Activated CD4-positive, alpha-beta T cell treated with anti-CD3 and anti-CD28 coated beads, Interleukin-2, amount 50 U/mL, for 4 hours (primary cell): Measurements from ENCODE around the gene CPXM2.

ENCODE experiments used
- DNase-seq, 2 experiments: peaks; one replicate each; pipeline ENCODE4 v3.0.0-alpha.2; 2020

CPXM2 gene

DNA sequence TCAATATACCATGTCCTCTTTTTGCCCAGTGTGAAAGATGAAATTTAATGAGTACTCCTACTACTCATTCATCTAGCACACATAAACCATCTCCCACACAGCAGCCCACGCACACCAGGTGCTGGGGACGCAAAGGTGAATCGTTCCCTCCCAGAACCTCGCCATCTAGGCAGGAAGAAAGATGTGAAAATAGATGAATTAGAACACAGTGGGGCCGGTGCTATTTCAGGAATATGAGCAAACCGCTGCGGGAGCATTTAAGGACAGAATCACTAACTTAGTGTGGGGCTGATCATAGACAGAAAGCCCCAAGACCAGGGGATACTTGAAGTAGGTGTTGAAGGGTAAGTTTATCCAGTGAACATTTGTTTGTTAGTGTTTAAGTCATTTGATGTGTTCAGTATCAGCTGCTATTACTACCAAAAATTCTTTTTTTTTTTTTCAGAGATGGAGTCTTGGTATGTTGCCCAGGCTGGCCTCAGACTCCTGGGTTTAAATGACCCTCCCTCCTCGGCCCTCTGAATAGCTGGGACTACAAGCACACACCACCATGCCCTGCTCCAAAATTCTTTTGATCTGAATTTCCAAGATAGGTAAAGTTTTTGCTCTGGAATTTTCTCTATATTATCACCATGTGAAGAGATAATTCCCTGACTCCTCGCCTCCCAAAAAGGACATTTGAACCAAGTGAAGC is 48.8 kb downstream of the CPXM2 start:
- no peak for DNase-seq

DNA sequence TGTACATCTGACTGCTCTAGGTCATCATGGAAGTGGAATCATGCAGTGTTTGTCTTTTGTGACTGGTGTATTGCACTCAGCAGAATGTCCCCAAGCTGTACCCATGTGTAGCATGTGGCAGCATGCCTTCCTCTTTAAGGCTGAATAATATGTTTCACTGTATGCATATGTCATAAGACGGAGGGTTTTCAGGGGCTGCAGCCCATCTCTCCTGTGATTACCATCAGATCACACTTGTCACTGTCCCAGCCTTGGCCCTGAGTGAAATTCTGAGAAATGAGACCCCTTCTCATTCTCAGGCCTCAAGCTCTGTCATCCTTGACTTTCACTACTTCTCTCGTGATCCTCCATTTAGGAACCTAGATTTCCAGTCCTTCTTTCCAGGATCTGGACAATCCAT is 50.0 kb downstream of the CPXM2 start:
- no peak for DNase-seq

DNA sequence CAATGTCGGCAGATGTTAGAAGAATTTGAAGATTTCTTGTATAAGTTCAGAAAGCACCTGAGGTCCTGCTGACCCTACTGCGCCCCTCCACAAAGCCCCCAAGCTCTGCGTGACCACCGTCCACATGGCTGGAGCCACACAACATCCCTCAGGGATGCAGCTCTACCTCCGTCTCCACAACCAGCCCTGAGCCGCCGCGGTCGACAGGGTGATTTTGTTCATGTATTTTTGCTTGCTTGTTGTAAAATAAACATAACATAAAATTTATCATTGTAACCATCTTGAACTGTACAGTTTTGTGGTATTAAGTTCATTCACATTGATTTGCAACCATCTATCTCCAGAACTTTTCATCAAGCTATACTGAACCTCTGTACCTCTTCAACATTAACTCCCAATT is 50.5 kb downstream of the CPXM2 start:
- DNase-seq: no peak

DNA sequence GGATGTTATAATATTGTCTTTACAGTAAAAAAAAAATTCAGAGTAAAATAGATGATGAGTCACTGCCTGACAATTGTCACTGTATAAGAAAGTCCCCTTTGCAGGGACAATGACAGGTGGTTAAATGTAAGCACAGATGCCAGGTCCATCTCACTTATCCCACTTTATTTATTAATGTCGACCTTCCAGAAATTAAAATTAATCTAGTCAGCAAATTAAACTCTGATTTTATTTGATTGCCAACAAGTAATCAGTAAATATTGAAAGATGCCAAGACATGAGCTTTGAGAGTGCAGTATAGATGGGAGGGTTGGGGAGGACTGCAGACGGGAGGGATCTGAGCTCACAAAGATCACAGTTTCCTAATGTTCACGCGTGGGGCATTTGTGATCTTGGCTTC is 50.9 kb downstream of the CPXM2 start:
- no peak for DNase-seq

DNA sequence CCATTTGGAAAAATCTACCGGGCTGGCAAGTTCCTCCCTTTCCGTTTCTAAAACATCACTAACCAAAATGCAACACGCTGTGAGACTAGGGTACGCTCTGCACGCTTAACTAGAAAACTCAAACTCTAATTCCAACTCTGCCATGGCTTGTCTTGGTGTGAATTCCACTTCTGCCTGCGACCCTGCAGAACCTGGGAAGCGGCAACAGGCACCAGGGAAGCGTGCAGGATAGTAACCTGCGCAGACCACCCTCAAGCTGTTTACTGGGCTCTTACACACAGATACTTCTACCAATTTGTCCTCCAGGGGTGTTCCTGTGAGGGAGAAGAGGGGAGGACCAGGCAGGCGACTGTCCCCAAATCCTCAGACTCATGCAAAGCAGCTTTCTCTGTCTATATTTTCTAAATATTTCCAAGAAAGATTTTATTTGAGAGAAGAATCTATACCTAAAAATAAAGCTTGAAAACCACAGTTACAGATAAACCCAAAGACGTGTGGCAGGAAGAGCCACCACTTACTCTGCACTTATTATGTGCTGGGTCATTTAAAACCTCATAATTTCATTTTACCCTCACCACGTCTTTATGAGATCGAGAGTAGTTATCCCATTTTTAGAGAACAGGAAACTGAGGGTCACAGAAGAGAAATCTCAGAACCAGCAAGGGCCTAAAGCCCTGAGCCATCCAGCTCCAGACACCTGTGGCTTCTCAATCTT is 52.9 kb downstream of the CPXM2 start:
- DNase-seq: no peak

DNA sequence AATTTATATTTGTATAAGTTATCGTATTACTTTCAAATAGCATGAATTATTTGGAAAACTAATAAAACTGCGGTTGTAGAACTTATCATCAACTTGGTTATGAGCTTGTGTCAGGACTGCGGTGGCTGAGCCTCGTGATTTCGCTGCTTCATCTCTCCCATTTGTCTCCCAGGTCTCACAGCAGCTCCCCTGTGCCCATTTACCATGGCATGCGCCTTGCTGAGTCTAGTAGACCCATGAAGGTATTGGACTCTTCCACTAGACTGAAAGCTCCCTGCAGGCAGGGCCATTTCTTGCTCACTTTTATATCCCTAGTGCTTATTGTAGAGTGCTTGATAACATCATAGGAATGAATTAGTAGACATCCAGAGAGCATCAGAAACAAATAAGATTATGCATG is 53.9 kb downstream of the CPXM2 start:
- no peak for DNase-seq

DNA sequence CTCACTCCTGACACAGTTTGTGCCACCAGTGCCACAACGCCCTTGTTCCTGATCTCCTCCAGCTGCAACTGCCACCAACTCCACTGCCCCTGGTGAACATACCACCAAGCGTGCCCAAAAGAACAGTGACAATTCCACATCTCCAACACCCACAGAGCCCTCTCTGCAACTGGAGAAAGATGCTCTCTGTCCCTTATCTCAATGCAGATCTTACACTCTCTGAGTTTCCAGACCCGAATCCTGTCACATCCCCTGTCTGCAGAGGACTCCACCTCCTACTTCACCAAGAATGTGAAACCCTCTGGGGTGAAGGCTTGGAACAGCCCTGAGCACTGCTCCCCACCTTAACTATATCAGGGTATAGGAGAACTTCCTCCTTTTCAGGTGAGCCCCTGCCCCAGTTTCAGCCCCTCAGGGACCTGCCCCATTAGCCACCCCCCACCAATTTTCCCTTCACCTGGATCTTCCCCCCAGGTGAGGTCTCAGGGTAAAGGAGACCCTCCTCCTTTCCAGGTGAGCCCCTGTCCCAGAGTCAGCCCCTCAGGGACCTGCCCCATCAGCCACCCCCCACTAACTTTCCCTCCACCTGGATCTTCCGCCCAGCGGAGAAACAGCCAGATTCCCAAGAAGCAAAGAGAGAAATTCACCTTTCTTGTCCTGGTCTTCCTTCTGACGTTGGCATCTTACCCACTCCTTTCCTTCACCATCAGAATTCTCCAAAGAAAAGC is 55.0 kb downstream of the CPXM2 start:
- no peak for DNase-seq

DNA sequence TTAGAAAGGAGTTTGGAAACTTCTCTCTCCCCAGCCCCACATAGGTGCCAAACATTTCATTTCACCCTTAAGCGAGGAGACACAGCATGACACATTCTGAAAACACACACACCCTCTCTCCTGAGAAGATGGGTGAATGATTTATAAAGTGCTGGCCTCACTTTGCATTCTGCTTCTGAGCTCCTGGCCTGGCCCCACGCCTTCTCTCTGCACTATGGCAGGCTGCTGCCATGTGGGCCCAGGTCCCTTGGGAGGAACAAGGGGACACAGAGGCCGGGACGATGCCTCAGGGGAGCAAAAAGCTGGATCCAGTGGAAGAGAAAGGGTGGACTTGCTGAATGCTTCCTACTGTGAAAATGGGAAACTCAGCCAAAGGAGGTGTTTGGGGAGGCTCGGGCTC is 56.0 kb downstream of the CPXM2 start:
- no peak for DNase-seq

DNA sequence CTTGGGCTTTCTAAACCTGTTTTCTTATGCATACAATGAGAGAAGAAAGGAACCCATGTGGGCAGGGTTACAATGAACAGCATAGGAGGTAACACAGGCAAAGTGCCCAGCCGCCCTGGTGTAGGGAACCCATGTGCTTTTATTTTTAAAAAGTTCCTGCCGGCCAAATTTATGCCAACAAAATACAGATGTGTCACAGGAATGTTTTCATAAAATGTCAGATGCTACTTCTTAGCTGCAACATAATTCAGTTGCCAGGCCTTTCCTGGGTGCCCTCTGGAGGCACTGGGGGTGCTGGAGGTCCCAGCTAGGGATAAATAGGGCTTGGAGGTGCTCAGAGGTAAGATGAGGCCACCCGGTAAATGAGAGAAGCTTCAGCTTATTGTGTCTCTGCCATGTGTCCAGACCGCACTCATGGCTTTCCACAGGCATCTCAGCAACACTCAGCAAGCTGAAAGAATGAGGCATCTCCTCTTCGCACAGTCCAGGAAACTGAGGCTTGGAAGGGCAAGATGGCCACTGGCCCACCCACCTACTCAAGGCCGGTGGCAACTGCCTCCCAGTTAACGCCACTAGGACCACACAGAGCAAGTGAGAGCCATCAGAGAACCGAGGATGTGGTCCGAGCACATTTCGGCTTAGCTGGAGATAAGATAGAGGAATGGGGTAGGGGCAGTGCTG is 58.3 kb downstream of the CPXM2 start:
- DNase-seq: no peak

DNA sequence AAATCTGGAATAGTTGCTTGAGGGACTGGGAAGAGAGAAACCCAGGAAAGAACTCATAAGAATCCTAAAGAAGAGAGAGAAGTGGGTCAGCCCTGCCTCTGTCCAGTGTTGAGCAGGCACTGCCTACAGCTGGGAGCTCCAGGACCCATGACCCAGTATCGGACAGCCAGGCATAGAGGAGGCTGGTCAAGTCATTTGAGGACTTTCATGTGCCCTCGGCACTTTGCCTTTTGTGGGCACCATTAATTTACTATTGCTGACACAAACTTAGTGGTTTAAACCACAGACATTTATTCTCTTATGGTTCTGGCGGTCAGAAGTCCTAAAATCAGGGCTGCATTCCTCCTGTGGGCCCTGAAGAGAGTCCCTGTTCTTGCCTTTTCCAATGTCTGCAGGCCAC is 60.3 kb downstream of the CPXM2 start:
- no peak for DNase-seq

DNA sequence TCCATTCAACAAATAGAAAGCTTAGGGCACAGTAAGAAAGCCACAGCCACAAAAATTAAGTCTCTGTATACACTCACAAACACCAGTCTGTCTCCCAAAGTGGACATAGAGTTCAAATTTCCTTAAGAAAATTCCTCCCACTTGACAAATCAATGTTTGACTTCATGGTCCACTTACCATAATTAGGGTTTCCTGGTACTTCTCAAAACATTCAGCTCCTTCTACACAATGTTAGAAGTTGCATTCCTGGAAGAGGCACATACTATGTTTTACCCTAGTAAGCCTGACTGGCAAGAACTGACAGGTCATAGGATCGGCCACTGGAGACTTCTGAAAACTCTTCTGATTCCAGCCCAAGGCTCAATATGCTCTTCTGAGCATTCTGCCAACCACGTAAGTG is 70.5 kb downstream of the CPXM2 start:
- no peak for DNase-seq

DNA sequence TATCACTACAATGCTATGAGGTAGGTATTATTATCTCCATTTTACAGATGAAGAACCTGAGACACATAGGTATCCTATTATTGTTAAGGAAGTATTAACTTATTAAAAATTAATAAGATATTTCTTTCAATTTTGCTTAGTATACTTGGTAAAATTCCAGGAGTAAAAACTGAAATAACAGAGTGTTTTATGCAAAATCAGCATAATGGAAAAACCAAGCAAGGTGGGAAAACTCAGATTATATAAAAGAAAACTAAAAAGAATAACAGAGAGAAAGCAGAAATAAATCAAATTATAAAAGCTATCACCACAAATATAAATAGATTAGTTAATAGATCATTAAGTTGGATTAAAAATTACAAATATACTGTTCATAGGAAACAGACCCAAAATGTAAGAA is 82.0 kb downstream of the CPXM2 start:
- no peak for DNase-seq

DNA sequence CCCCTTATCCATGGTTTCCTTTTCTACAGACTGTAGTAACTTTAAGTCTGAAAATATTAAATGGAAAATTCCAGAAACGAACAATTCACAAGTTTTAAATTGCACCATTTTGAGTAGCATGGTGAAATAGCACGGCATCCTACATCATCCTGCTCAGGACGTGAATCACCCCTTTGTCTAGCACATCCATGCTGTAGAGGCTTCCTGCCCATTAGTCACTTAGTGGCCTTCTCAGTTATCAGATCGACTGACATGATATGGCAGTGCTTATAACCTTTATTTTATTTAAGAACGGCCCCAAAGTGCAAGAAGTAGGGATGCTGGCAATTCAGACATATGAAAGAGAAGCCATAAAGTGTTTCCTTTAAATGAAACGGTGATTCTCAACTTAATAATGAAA is 82.7 kb downstream of the CPXM2 start:
- no peak for DNase-seq

DNA sequence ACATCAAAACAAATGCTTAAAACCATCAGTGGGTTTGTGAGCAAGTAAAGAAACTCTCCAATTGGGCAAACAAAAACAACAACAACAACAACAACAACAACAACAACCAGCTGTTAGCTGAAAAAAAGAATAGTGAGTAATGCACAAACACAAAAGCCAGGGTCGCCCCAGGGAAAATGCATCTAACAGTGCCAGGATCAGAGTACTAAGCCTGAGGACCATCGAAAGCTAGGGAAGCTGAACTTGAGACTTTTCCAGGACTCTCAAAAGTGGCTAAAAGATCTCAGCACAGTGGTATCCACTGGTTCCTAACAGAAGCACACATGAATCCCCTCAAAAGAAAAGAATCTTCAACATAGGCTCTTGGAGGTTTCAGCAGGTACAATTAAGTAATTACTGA is 83.3 kb downstream of the CPXM2 start:
- no peak for DNase-seq

DNA sequence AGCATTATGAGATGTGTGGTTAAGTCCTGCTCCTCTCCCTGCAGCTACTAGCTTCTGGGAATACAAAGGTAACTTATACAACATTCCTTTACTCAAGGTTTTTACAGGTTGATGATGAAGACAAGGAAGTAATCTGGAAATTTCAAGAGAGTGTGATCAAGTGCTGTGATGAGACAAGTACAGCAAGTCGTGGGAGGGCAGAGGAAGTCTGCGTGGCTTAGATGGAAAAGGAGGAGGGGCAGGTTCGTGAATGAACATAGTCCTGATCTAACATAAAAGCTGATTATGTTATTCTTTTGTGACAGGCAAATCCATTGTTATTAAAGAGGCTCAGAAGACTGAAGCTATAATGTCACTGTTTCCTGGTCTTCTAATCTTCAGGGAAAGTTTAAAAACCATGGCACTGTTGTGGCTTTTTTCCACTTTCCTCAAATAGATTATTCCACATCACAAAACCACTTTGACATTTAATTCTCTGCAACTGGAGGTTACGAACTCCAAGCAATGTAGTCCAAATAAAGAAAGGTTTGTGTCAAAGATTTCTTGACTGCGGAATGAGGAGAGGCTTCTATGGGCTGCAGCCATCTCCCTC is 84.1 kb downstream of the CPXM2 start:
- no peak for DNase-seq

DNA sequence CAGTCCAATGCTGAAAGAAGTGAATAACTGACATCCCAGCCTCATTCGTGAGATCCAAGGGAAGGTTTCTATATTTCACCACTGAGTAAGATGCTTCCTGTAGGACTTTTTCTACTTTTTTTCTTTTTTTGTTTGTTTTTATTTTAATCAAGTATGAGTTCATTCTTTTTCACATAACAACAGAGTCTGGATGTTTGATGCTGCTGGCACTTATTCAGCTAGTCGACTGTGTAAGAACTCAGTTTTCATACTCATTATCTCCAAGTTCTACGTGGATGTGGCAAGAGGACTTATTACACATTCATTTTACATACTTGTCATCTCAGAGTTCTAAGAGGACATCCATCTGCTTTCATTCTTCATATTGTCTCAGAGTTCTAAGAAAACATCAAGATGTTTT is 86.9 kb downstream of the CPXM2 start:
- DNase-seq: no peak

DNA sequence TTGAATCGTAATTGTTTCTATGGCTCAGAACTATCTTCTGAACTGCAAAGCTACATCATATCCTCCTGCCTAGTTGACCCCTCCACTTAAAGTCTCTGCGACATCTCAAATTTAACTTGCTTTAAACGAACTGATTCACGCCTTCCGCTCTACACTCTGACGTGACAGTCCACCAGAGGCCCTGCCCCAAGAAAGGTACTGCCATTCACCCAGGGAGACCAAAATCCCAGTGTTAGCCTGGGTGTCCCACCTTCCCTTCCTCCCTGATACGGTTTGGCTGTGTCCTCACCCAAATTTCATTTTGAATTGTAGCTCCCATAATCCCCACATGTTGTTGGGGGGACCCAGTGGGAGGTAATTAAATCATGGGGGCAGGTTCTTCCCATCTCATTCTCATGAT is 90.8 kb downstream of the CPXM2 start:
- DNase-seq: no peak

DNA sequence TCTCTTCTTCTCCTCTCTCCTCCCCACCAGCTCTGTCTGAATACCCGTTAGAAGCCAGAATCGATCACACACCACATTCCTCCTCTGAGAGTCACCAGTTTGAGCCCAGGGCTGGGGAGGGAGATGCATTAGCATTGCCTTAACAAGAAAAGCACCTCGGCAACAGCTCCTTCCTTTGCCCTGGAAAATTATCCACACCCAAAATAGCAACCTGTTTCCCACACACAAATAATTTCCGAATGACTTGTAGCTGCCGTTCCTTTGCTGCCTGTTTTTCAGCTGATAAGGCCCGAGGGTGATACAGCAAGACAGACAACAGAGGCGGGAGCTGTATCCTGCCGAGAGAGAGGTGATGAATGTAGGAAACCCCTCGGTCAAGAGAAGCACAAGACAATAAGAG is 91.3 kb downstream of the CPXM2 start:
- no peak for DNase-seq

DNA sequence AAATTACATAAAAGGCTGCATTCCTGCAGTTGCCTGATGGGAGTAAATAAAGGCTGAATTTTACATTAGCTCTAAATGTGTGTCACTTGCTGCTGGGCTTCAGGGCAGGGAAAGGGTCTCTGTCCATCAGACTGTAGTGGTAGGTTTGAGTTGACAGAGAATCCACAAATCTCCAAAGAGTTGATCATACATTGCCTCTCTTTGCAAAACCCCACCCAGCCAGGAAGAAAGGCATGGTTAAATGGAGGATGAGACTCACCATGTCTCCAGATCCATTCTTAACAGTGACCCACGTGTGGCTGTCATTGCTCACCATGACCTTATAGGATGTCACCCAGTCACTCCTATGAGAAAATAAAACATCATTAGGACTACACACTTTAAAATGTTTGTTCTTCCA is 92.8 kb downstream of the CPXM2 start:
- DNase-seq: no peak

DNA sequence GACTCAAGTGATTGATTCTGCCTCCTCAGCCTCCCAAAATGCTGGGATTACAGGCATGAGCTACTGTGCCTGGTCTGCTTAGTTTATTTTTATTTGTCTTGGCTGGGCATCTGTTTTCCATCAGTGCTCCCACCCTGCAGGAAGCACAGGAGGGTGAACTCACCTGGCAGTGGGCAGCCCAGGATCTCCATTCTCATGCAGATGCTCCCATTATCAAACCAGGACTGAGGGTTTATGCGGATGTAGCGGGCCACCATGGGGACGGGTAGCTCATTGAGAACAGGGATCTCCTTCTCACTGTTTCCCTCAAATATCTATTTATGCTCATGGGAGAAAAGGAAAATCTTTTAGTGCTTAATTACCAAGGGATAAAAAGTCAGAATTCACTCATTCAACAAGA is 93.8 kb downstream of the CPXM2 start:
- no peak for DNase-seq

DNA sequence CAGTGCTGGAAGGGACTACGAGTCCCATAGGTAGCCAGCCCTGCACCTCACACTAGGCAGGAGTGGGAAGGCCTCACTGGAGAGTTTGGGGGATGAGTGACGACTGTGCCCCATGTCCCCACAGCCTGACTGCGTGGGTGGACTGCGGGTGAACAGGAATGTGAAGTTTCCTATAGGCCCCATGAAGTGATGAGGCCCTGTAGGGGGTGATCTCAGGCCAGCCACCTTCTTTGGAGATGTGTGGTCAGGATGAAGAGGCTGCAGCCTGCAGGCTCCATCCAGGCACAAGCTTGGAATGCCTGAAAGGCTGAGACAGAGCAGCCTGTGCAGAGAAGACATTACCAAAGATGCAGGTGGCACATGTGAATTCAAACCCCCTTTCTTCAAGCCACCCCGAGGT is 94.9 kb downstream of the CPXM2 start:
- DNase-seq: no peak

DNA sequence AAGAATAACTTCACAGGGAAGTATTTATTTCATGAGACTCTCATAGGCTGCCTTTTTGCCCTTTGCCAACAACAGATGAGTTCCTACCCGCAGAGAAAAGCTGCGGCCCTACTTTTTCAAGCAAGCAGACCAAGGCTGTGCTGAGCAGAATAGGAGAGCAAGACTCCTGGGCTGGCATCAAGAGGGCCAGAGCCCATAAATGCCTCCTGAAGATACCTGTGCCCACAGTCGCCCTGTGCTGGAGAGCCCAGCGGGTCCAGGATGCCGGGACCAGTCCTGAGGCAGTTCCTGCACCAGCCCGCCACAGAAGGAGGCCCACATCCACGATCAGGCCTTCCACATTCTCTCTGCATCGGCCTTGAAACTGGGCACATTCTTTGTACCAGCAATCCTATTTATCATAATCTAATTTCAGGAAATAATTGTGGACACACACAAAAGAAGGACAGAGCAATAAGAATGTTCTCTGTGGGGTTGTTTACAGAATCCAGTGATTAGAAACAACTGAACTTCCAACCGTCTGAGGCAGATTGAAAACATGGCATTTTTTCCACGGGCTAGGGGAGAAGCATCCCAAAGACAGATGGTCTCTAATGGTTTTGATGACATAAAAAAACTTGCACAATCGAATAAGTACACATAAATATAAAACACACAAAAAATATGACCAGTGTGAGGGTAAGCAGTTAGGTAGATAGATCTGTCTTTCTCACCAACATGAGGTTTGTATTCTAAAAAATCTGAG is 95.6 kb downstream of the CPXM2 start:
- no peak for DNase-seq
